K562 (cell line): ENCODE results near the gene ACLY. TPM values are rescaled to one million over a fixed set of nuclear protein-coding genes. Genes with fewer than 3 reads are reported as not detected.

Experiments
- BCOR ChIP-seq: fragments of 450-650 bp; IDR thresholded peaks from 2 replicates; pipeline ENCODE4 v1.6.1; 2016
- EP400 ChIP-seq: fragments of 450-650 bp; IDR thresholded peaks from 2 replicates; pipeline ENCODE4 v1.6.1; 2017; ENCODE audit warnings: antibody characterized with exemption, mild to moderate bottlenecking, moderate library complexity
- FOXJ2 ChIP-seq: fragments of 200-800 bp; sonication (Bioruptor generic); IDR thresholded peaks from 2 replicates; pipeline ENCODE4 v1.6.1; 2016; ENCODE audit warnings: missing genetic modification characterization, missing compliant biosample characterization
- FUS ChIP-seq: fragments of 200-400 bp; formaldehyde crosslinking; optimal IDR thresholded peaks from 2 replicates; pipeline ENCODE3; 2017; ENCODE audit warnings: low read depth, low read length
- KLF16 ChIP-seq: IDR thresholded peaks from 2 replicates; pipeline ENCODE4 v1.6.1; 2016; ENCODE audit warnings: antibody characterized with exemption
- NONO ChIP-seq, 2 experiments: fragments of 200-400 bp in 1 of 2; fragments of 450-650 bp in 1 of 2; formaldehyde crosslinking in 1 of 2; IDR thresholded peaks; 2 replicates each; pipeline ENCODE4 v1.6.1; 2017; ENCODE audit warnings: low read depth in 2 of 2, mild to moderate bottlenecking in 2 of 2, moderate library complexity in 2 of 2, low read length in 1 of 2
- PML ChIP-seq: IDR thresholded peaks from 2 replicates; pipeline ENCODE4 v1.6.1; 2012; ENCODE audit warnings: low read length, inconsistent platforms
- RAD51 ChIP-seq: fragments of 450-650 bp; IDR thresholded peaks from 2 replicates; pipeline ENCODE4 v1.7.1; 2016; ENCODE audit warnings: low read depth, mild to moderate bottlenecking, borderline replicate concordance
- TAF9B ChIP-seq: fragments of 450-650 bp; IDR thresholded peaks from 2 replicates; pipeline ENCODE4 v1.6.1; 2018; ENCODE audit warnings: mild to moderate bottlenecking; ENCODE audit not compliant: partially characterized antibody
- ZFX ChIP-seq: sonication (generic); formaldehyde crosslinking; IDR thresholded peaks from 2 replicates; pipeline ENCODE4 v1.8.0; 2022; ENCODE audit warnings: mild to moderate bottlenecking, missing genetic modification reagents, moderate library complexity
- ZNF431 ChIP-seq: sonication (generic); formaldehyde crosslinking; IDR thresholded peaks from 2 replicates; pipeline ENCODE4 v1.8.0; 2022; ENCODE audit warnings: mild to moderate bottlenecking, missing genetic modification reagents
- polyA plus RNA-seq, 8 experiments: library from polyadenylated mRNA; depleted of rRNA in 4 of 8; stranded (reverse) in 5 of 8; unstranded in 3 of 8; fragments of >200 nt; fragmentation: Nextera tagmentation in 2 of 8; fragmentation: Illumina TruSeq in 1 of 8; extraction: Ambion mirVana in 2 of 8; extraction: Trizol in 1 of 8; gene quantifications; 2 replicates each; pipeline versions ENCODE4 v1.2.1 to v1.2.3, GENCODE V29; 2011 to 2014; ENCODE audit warnings: inconsistent platforms in 1 of 8, missing spikeins in 1 of 8
- total RNA-seq, 7 experiments: library from RNA; depleted of rRNA in 6 of 7; stranded (reverse); fragments of >200 nt in 6 of 7; fragmentation: Illumina TruSeq in 2 of 7; extraction: Trizol in 2 of 7; gene quantifications; 2 replicates each; pipeline versions ENCODE4 v1.2.1 to v1.2.3, GENCODE V29; 2011 to 2021; ENCODE audit warnings: low replicate concordance in 1 of 7
- TF ChIP-seq, protein P1 (sequence below), 2 experiments: fragments of 250-450 bp in 1 of 2; fragments of 450-650 bp in 1 of 2; sonication (Bioruptor Pico) in 1 of 2; IDR thresholded peaks; 2 replicates each; pipeline versions ENCODE4 v1.6.1 to v1.8.0; 2016 to 2021; ENCODE audit warnings: mild to moderate bottlenecking in 2 of 2, moderate library complexity in 2 of 2, missing compliant biosample characterization in 1 of 2, missing genetic modification characterization in 1 of 2
- TF ChIP-seq, protein P2 (sequence below): fragments of 450-650 bp; formaldehyde crosslinking; IDR thresholded peaks from 2 replicates; pipeline ENCODE4 v1.4.0; 2022; ENCODE audit warnings: missing genetic modification characterization
- TF ChIP-seq, protein P3 (sequence below), 2 experiments: fragments of 450-650 bp; conservative IDR thresholded peaks; 2 replicates each; pipeline ENCODE4 v1.6.1; 2017; ENCODE audit warnings: mild to moderate bottlenecking in 2 of 2, moderate library complexity in 2 of 2
- TF ChIP-seq, protein P4 (sequence below), 2 experiments: fragments of 150-350 bp in 1 of 2; IDR thresholded peaks; 2 replicates each; pipeline ENCODE4 v1.6.1; 2012 to 2016; ENCODE audit warnings: low read depth in 2 of 2, low read length in 2 of 2, mild to moderate bottlenecking in 1 of 2, moderate library complexity in 1 of 2
- TF ChIP-seq, protein P5 (sequence below), 3 experiments: IDR thresholded peaks in 2 of 3; conservative IDR thresholded peaks in 1 of 3; 2 replicates each; pipeline ENCODE4 v1.5.1; 2011 to 2012; ENCODE audit warnings: low read length in 3 of 3, mild to moderate bottlenecking in 3 of 3, control low read depth in 2 of 3, improper control_type of control experiment in 1 of 3, inconsistent platforms in 1 of 3, low read depth in 1 of 3, mixed read lengths in 1 of 3, moderate library complexity in 1 of 3; ENCODE audit not compliant: insufficient read depth in 2 of 3

The ACLY gene
- total and polyA plus RNA-seq, 9 of the 15 experiments (the other 6 are each of a cell fraction or from before 2014, with no cell fraction given), result 42.9 to 280 (median 125) TPM

DNA sequence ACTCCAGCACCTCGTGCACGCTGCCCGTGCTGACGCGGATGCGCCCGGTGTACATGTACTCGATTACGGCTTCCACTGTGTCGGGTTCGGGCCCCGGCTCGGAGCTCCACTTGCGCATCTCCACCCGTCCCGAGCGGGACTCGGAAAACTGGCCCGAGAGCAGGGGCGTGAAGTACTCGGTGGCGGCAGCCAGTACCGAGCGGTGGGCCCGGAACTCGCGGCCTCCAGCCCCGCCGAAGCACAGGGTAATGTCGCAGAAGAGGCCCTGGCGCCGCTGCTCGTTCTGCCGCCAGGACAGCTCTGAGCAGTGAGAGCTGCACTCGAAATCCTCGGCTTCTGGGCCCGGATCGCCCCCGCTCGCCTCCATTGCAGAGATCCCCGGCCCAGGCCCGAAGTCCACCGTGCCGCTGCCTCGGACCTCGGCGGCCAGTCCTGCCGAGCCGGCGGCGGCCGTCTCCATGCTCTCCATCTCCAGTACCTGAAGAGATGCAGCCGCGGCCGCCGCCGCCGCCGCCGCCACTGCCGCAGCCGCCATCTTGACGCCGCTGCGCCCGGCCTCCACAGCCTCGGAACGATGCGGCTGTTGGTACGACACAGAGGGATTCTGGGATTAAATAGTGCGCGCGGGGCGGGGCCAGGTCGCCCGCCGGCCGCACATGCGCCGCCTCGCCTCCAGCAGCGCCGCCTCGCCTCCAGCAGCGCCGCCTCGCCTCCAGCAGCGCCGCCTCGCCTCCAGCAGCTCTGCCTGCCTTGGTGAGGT, 53.7 kb downstream of the ACLY start, which contains the start of gene KLHL11 (continued):
- TF ChIP-seq, protein P1, sequence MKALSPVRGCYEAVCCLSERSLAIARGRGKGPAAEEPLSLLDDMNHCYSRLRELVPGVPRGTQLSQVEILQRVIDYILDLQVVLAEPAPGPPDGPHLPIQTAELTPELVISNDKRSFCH (CRISPR knock-in tag; IDR thresholded peaks at IDR 0.05), result no peak
- TF ChIP-seq, protein P1 (tag; IDR thresholded peaks at IDR 0.05), result 0 out of 2 replicates have a peak, but pooled peaks have one; percentile 20
- peak; percentile 57; the same call in 1 of the 2 replicates for TF ChIP-seq EP400
- no peak for TF ChIP-seq RAD51
- TF ChIP-seq, protein P2, sequence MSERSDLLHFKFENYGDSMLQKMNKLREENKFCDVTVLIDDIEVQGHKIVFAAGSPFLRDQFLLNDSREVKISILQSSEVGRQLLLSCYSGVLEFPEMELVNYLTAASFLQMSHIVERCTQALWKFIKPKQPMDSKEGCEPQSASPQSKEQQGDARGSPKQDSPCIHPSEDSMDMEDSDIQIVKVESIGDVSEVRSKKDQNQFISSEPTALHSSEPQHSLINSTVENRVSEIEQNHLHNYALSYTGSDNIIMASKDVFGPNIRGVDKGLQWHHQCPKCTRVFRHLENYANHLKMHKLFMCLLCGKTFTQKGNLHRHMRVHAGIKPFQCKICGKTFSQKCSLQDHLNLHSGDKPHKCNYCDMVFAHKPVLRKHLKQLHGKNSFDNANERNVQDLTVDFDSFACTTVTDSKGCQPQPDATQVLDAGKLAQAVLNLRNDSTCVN (CRISPR knock-in tag), result no peak
- peak; percentile 40 for TF ChIP-seq TAF9B
- 0 out of 2 replicates have a peak, but pooled peaks have one; percentile 44 for TF ChIP-seq ZNF431
- peak; percentile 62 for TF ChIP-seq FUS
- TF ChIP-seq, protein P3, sequence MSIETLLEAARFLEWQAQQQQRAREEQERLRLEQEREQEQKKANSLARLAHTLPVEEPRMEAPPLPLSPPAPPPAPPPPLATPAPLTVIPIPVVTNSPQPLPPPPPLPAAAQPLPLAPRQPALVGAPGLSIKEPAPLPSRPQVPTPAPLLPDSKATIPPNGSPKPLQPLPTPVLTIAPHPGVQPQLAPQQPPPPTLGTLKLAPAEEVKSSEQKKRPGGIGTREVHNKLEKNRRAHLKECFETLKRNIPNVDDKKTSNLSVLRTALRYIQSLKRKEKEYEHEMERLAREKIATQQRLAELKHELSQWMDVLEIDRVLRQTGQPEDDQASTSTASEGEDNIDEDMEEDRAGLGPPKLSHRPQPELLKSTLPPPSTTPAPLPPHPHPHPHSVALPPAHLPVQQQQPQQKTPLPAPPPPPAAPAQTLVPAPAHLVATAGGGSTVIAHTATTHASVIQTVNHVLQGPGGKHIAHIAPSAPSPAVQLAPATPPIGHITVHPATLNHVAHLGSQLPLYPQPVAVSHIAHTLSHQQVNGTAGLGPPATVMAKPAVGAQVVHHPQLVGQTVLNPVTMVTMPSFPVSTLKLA (conservative IDR thresholded peaks at IDR 0.05), result peak in 1 of 2 experiments; percentile 46; a peak in 1 of 4 replicates
- TF ChIP-seq ZFX (CRISPR knock-in tag), result peak; percentile 89
- TF ChIP-seq, protein P4, sequence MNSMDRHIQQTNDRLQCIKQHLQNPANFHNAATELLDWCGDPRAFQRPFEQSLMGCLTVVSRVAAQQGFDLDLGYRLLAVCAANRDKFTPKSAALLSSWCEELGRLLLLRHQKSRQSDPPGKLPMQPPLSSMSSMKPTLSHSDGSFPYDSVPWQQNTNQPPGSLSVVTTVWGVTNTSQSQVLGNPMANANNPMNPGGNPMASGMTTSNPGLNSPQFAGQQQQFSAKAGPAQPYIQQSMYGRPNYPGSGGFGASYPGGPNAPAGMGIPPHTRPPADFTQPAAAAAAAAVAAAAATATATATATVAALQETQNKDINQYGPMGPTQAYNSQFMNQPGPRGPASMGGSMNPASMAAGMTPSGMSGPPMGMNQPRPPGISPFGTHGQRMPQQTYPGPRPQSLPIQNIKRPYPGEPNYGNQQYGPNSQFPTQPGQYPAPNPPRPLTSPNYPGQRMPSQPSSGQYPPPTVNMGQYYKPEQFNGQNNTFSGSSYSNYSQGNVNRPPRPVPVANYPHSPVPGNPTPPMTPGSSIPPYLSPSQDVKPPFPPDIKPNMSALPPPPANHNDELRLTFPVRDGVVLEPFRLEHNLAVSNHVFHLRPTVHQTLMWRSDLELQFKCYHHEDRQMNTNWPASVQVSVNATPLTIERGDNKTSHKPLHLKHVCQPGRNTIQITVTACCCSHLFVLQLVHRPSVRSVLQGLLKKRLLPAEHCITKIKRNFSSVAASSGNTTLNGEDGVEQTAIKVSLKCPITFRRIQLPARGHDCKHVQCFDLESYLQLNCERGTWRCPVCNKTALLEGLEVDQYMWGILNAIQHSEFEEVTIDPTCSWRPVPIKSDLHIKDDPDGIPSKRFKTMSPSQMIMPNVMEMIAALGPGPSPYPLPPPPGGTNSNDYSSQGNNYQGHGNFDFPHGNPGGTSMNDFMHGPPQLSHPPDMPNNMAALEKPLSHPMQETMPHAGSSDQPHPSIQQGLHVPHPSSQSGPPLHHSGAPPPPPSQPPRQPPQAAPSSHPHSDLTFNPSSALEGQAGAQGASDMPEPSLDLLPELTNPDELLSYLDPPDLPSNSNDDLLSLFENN (IDR thresholded peaks at IDR 0.05; ENCODE audit: low read depth in 2 of 2, low read length in 2 of 2), result 0 out of 4 replicates have a peak, but pooled peaks of 1 of the 2 experiments have one; percentile 15
- no peak for TF ChIP-seq FOXJ2 (tag)
- TF ChIP-seq NONO (IDR thresholded peaks at IDR 0.05; ENCODE audit: low read depth in 2 of 2, low read length in 1 of 2), result peak; percentile 62 to 88; a peak in 3 of 4 replicates
- peak; percentile 60; the same call in 1 of the 2 replicates for TF ChIP-seq PML
- TF ChIP-seq BCOR, result 0 out of 2 replicates have a peak, but pooled peaks have one; percentile 21
- TF ChIP-seq KLF16, result no peak
- TF ChIP-seq, protein P5, sequence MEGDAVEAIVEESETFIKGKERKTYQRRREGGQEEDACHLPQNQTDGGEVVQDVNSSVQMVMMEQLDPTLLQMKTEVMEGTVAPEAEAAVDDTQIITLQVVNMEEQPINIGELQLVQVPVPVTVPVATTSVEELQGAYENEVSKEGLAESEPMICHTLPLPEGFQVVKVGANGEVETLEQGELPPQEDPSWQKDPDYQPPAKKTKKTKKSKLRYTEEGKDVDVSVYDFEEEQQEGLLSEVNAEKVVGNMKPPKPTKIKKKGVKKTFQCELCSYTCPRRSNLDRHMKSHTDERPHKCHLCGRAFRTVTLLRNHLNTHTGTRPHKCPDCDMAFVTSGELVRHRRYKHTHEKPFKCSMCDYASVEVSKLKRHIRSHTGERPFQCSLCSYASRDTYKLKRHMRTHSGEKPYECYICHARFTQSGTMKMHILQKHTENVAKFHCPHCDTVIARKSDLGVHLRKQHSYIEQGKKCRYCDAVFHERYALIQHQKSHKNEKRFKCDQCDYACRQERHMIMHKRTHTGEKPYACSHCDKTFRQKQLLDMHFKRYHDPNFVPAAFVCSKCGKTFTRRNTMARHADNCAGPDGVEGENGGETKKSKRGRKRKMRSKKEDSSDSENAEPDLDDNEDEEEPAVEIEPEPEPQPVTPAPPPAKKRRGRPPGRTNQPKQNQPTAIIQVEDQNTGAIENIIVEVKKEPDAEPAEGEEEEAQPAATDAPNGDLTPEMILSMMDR (IDR thresholded peaks at IDR 0.05 in 2 of 3, conservative IDR thresholded peaks at IDR 0.05 in 1 of 3; ENCODE audit: insufficient read depth in 2 of 3, low read depth in 1 of 3, low read length in 3 of 3), result peak in 2 of 3 experiments; percentile 35 to 44; a peak in 2 of 6 replicates
